K562 (cell line): ENCODE results near the gene PDLIM7. TPM values are rescaled to one million over a fixed set of nuclear protein-coding genes. Genes with fewer than 3 reads are reported as not detected.

Experiments
- CCAR2 ChIP-seq: fragments of 200-400 bp; formaldehyde crosslinking; IDR thresholded peaks from 2 replicates; pipeline ENCODE4 v1.6.1; 2017; ENCODE audit warnings: mild to moderate bottlenecking, low read depth, low read length
- CEBPG ChIP-seq, 3 experiments: fragments of 200-800 bp in 1 of 3; sonication (Bioruptor generic) in 1 of 3; sonication (generic) in 1 of 3; formaldehyde crosslinking in 1 of 3; IDR thresholded peaks in 2 of 3; conservative IDR thresholded peaks in 1 of 3; 2 replicates each; pipeline versions ENCODE4 v1.6.1 to v1.8.0; 2016 to 2022; ENCODE audit warnings: missing compliant biosample characterization in 2 of 3, missing genetic modification characterization in 2 of 3, mild to moderate bottlenecking in 1 of 3, missing genetic modification reagents in 1 of 3
- CTCF ChIP-seq, 3 experiments: IDR thresholded peaks in 2 of 3; conservative IDR thresholded peaks in 1 of 3; 2 replicates each; pipeline ENCODE4 v1.5.1; 2011 to 2012; ENCODE audit warnings: low read length in 3 of 3, mild to moderate bottlenecking in 3 of 3, control low read depth in 2 of 3, improper control_type of control experiment in 1 of 3, inconsistent platforms in 1 of 3, low read depth in 1 of 3, mixed read lengths in 1 of 3, moderate library complexity in 1 of 3; ENCODE audit not compliant: insufficient read depth in 2 of 3
- EP400 ChIP-seq: fragments of 450-650 bp; IDR thresholded peaks from 2 replicates; pipeline ENCODE4 v1.6.1; 2017; ENCODE audit warnings: antibody characterized with exemption, mild to moderate bottlenecking, moderate library complexity
- KLF10 ChIP-seq: fragments of 250-450 bp; sonication (Bioruptor Pico); IDR thresholded peaks from 2 replicates; pipeline ENCODE4 v1.6.1; 2021; ENCODE audit warnings: matching md5 sums
- LARP7 ChIP-seq: fragments of 450-650 bp; IDR thresholded peaks from 2 replicates; pipeline ENCODE4 v1.6.1; 2016
- MYNN ChIP-seq, 2 experiments: sonication (generic); formaldehyde crosslinking in 1 of 2; IDR thresholded peaks; 2 replicates each; pipeline versions ENCODE4 v1.5.0 to v1.6.1; 2016 to 2020; ENCODE audit warnings: antibody characterized with exemption in 1 of 2, missing genetic modification reagents in 1 of 2
- PBX2 ChIP-seq, 2 experiments: IDR thresholded peaks in 1 of 2; conservative IDR thresholded peaks in 1 of 2; 2 replicates each; pipeline ENCODE4 v1.6.1; 2016; ENCODE audit warnings: low read depth in 2 of 2, mild to moderate bottlenecking in 1 of 2, missing compliant biosample characterization in 1 of 2, missing genetic modification characterization in 1 of 2, moderate library complexity in 1 of 2
- POLR2A ChIP-seq: fragments of 450-650 bp; conservative IDR thresholded peaks from 2 replicates; pipeline ENCODE4 v1.6.1; 2016
- RFX1 ChIP-seq: fragments of 450-650 bp; IDR thresholded peaks from 2 replicates; pipeline ENCODE4 v1.6.1; 2016; ENCODE audit warnings: mild to moderate bottlenecking, moderate library complexity
- STAT5B ChIP-seq: fragments of 250-450 bp; sonication (Bioruptor Pico); IDR thresholded peaks from 2 replicates; pipeline ENCODE4 v1.8.0; 2021; ENCODE audit warnings: mild to moderate bottlenecking, inconsistent platforms
- TFAM ChIP-seq: fragments of 250-450 bp; sonication (Bioruptor Pico); conservative IDR thresholded peaks from 2 replicates; pipeline ENCODE4 v1.5.0; 2021; ENCODE audit warnings: mild to moderate bottlenecking, moderate library complexity
- TRIM24 ChIP-seq, 2 experiments: fragments of 450-650 bp; IDR thresholded peaks; 2 replicates each; pipeline ENCODE4 v1.6.1; 2016
- polyA plus RNA-seq, 8 experiments: library from polyadenylated mRNA; depleted of rRNA in 4 of 8; stranded (reverse) in 5 of 8; unstranded in 3 of 8; fragments of >200 nt; fragmentation: Nextera tagmentation in 2 of 8; fragmentation: Illumina TruSeq in 1 of 8; extraction: Ambion mirVana in 2 of 8; extraction: Trizol in 1 of 8; gene quantifications; 2 replicates each; pipeline versions ENCODE4 v1.2.1 to v1.2.3, GENCODE V29; 2011 to 2014; ENCODE audit warnings: inconsistent platforms in 1 of 8, missing spikeins in 1 of 8
- total RNA-seq, 7 experiments: library from RNA; depleted of rRNA in 6 of 7; stranded (reverse); fragments of >200 nt in 6 of 7; fragmentation: Illumina TruSeq in 2 of 7; extraction: Trizol in 2 of 7; gene quantifications; 2 replicates each; pipeline versions ENCODE4 v1.2.1 to v1.2.3, GENCODE V29; 2011 to 2021; ENCODE audit warnings: low replicate concordance in 1 of 7
- TF ChIP-seq, protein P1 (sequence below), 2 experiments: fragments of 450-650 bp; conservative IDR thresholded peaks; 2 replicates each; pipeline ENCODE4 v1.6.1; 2017; ENCODE audit warnings: mild to moderate bottlenecking in 2 of 2, moderate library complexity in 2 of 2
- TF ChIP-seq, protein P2 (sequence below): IDR thresholded peaks from 2 replicates; pipeline ENCODE4 v1.6.1; 2011; ENCODE audit warnings: borderline replicate concordance, low read depth, mild to moderate bottlenecking, moderate library complexity, low read length; ENCODE audit not compliant: insufficient read depth, poor library complexity, severe bottlenecking

Gene PDLIM7
- total and polyA plus RNA-seq, 9 of the 15 experiments (the other 6 are each of a cell fraction or from before 2014, with no cell fraction given), result 2.1 to 124 (median 32.6) TPM

GRCh38 chr5:177456976-177457851 lies 40.2 kb downstream of the PDLIM7 start (continued):
- TF ChIP-seq PBX2 (CRISPR knock-in tag; IDR thresholded peaks at IDR 0.05; ENCODE audit: low read depth) (peak; percentile 58), PBX2 (tag; conservative IDR thresholded peaks at IDR 0.05; ENCODE audit: low read depth) (peak; percentile 55), RFX1 (peak; percentile 98), EP400 (no peak), TFAM (CRISPR knock-in tag) (no peak), CCAR2 (no peak), KLF10 (CRISPR knock-in tag) (no peak), LARP7 (no peak), MYNN (IDR thresholded peaks at IDR 0.05) (peak; percentile 94; the same call in 1 of the 2 replicates), MYNN (CRISPR knock-in tag; IDR thresholded peaks at IDR 0.05) (no peak), CTCF (IDR thresholded peaks at IDR 0.05 in 2 of 3, conservative IDR thresholded peaks at IDR 0.05 in 1 of 3; ENCODE audit: insufficient read depth in 2 of 3, low read depth in 1 of 3, low read length in 3 of 3) (peak; percentile 77 to 79 (median 79)), CEBPG (CRISPR knock-in tag; IDR thresholded peaks at IDR 0.05) (peak; percentile 33; the same call in 1 of the 2 replicates), CEBPG (tag; conservative IDR thresholded peaks at IDR 0.05 in 1 of 2, IDR thresholded peaks at IDR 0.05 in 1 of 2) (0 out of 4 replicates have a peak, but pooled peaks of 1 of the 2 experiments have one; percentile 36), POLR2A (no peak), TRIM24 (IDR thresholded peaks at IDR 0.05) (no peak), STAT5B (CRISPR knock-in tag) (no peak)
- TF ChIP-seq, protein P1, sequence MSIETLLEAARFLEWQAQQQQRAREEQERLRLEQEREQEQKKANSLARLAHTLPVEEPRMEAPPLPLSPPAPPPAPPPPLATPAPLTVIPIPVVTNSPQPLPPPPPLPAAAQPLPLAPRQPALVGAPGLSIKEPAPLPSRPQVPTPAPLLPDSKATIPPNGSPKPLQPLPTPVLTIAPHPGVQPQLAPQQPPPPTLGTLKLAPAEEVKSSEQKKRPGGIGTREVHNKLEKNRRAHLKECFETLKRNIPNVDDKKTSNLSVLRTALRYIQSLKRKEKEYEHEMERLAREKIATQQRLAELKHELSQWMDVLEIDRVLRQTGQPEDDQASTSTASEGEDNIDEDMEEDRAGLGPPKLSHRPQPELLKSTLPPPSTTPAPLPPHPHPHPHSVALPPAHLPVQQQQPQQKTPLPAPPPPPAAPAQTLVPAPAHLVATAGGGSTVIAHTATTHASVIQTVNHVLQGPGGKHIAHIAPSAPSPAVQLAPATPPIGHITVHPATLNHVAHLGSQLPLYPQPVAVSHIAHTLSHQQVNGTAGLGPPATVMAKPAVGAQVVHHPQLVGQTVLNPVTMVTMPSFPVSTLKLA (conservative IDR thresholded peaks at IDR 0.05), result no peak
- TF ChIP-seq, protein P2, sequence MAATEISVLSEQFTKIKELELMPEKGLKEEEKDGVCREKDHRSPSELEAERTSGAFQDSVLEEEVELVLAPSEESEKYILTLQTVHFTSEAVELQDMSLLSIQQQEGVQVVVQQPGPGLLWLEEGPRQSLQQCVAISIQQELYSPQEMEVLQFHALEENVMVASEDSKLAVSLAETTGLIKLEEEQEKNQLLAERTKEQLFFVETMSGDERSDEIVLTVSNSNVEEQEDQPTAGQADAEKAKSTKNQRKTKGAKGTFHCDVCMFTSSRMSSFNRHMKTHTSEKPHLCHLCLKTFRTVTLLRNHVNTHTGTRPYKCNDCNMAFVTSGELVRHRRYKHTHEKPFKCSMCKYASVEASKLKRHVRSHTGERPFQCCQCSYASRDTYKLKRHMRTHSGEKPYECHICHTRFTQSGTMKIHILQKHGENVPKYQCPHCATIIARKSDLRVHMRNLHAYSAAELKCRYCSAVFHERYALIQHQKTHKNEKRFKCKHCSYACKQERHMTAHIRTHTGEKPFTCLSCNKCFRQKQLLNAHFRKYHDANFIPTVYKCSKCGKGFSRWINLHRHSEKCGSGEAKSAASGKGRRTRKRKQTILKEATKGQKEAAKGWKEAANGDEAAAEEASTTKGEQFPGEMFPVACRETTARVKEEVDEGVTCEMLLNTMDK, result no peak
